ENCODE data around the gene DUX4.
"Not testable (repeated sequence)": the region's sequence is repeated elsewhere in the genome, so short reads cannot be mapped to it uniquely, and the experiment has no call there.

DNA sequence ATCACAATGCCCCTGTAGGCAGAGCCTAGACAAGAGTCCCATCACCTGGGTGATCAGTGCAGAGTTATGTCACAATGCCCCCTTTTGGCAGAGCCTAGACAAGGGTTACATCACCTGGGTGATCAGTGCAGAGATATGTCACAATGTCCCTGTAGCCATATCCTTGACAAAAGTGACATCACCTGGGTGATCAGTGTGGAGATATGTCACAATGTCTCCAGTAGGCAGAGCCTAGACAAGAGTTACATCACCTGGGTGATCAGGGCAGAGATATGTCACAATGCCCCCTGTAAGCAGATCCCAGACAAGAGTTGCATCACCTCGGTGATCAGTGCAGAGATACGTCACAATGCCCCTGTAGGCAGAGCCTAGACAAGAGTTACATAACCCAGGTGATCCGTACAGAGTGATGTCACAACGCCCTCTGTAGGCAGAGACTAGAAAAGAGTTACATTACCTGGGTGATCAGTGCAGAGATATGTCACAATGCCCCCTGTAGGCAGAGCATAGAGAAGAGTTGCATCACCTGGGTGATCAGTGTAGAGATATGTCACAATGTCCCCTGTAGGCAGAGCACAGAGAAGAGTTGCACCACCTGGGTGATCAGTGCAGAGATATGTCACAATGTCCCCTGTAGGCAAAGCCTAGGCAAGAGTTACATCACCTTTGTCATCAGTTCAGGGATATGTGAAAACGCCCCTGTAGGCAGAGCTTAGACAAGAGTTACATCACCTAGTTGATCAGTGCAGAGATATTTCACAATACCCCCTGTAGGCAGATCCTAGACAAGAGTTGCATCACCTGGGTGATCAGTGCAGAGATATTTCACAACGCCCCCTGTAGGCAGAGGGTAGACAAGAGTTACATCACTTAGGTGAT is 4.4 kb downstream of the DUX4 start:
- TF ChIP-seq SAFB2 (IDR thresholded peaks at IDR 0.05; ENCODE audit: borderline replicate concordance, low read depth, low read length, severe bottlenecking); CEBPB (tag; IDR thresholded peaks at IDR 0.05); ELF2 (CRISPR knock-in tag; IDR thresholded peaks at IDR 0.05); GATAD2A (IDR thresholded peaks at IDR 0.05); MYC (IDR thresholded peaks at IDR 0.05; ENCODE audit: low read depth, low read length); MYC (CRISPR knock-in tag; IDR thresholded peaks at IDR 0.05; ENCODE audit: borderline replicate concordance, low read depth); FOSL1 (tag; conservative IDR thresholded peaks at IDR 0.05): not testable (repeated sequence)
- TF ChIP-seq, protein P1, sequence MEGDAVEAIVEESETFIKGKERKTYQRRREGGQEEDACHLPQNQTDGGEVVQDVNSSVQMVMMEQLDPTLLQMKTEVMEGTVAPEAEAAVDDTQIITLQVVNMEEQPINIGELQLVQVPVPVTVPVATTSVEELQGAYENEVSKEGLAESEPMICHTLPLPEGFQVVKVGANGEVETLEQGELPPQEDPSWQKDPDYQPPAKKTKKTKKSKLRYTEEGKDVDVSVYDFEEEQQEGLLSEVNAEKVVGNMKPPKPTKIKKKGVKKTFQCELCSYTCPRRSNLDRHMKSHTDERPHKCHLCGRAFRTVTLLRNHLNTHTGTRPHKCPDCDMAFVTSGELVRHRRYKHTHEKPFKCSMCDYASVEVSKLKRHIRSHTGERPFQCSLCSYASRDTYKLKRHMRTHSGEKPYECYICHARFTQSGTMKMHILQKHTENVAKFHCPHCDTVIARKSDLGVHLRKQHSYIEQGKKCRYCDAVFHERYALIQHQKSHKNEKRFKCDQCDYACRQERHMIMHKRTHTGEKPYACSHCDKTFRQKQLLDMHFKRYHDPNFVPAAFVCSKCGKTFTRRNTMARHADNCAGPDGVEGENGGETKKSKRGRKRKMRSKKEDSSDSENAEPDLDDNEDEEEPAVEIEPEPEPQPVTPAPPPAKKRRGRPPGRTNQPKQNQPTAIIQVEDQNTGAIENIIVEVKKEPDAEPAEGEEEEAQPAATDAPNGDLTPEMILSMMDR (IDR thresholded peaks at IDR 0.05 in 2 of 3, conservative IDR thresholded peaks at IDR 0.05 in 1 of 3; ENCODE audit: insufficient read depth in 2 of 3, low read depth in 1 of 3, low read length in 3 of 3), result not testable (repeated sequence)
- TF ChIP-seq, protein P2, sequence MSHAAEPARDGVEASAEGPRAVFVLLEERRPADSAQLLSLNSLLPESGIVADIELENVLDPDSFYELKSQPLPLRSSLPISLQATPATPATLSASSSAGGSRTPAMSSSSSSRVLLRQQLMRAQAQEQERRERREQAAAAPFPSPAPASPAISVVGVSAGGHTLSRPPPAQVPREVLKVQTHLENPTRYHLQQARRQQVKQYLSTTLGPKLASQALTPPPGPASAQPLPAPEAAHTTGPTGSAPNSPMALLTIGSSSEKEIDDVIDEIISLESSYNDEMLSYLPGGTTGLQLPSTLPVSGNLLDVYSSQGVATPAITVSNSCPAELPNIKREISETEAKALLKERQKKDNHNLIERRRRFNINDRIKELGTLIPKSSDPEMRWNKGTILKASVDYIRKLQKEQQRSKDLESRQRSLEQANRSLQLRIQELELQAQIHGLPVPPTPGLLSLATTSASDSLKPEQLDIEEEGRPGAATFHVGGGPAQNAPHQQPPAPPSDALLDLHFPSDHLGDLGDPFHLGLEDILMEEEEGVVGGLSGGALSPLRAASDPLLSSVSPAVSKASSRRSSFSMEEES (CRISPR knock-in tag; IDR thresholded peaks at IDR 0.05), result not testable (repeated sequence)
- TF ChIP-seq, protein P3, sequence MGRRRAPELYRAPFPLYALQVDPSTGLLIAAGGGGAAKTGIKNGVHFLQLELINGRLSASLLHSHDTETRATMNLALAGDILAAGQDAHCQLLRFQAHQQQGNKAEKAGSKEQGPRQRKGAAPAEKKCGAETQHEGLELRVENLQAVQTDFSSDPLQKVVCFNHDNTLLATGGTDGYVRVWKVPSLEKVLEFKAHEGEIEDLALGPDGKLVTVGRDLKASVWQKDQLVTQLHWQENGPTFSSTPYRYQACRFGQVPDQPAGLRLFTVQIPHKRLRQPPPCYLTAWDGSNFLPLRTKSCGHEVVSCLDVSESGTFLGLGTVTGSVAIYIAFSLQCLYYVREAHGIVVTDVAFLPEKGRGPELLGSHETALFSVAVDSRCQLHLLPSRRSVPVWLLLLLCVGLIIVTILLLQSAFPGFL (CRISPR knock-in tag; IDR thresholded peaks at IDR 0.05), result not testable (repeated sequence)

All from K562 (cell line).